GM23338 (cell line): ENCODE measurements around the gene AFAP1L1. TPM values are rescaled to one million over a fixed set of nuclear protein-coding genes. Genes with fewer than 3 reads are reported as not detected.

Source experiments
- ATAC-seq: fragments of 200-7000 bp; cut with Tn5 transposase; 3 replicates; pipeline ENCODE4 v1.9.1; 2020
- DNase-seq: peaks from one replicate; pipeline ENCODE4 v3.0.0-alpha.2; 2015; ENCODE audit warnings: low spot score
- H2AFZ ChIP-seq: fragments of 200-600 bp; sonication (generic); 2 replicates; pipeline ENCODE4 v1.8.0; 2016; ENCODE audit warnings: antibody characterized with exemption, mild to moderate bottlenecking, moderate library complexity
- H3F3A ChIP-seq: fragments of 200-600 bp; sonication (generic); replicated peaks from 2 replicates; pipeline ENCODE4 v1.8.0; 2017; ENCODE audit warnings: antibody characterized with exemption, mixed run types, low read depth
- H3K27ac ChIP-seq: fragments of 200-600 bp; sonication (generic); 2 replicates; pipeline ENCODE4 v1.6.1; 2016; ENCODE audit warnings: low read depth
- H3K27me3 ChIP-seq: fragments of 200-600 bp; sonication (generic); 2 replicates; pipeline ENCODE4 v1.8.0; 2016; ENCODE audit warnings: mild to moderate bottlenecking, mixed run types, moderate library complexity; ENCODE audit not compliant: insufficient read depth
- H3K36me3 ChIP-seq: fragments of 200-600 bp; sonication (generic); 2 replicates; pipeline ENCODE4 v1.8.0; 2016; ENCODE audit warnings: mild to moderate bottlenecking; ENCODE audit not compliant: insufficient read depth
- H3K4me1 ChIP-seq: fragments of 200-600 bp; sonication (generic); 2 replicates; pipeline ENCODE4 v1.8.0; 2016; ENCODE audit warnings: mild to moderate bottlenecking, moderate library complexity; ENCODE audit not compliant: insufficient read depth
- H3K4me2 ChIP-seq: fragments of 200-600 bp; sonication (generic); 2 replicates; pipeline ENCODE4 v1.7.1; 2017; ENCODE audit warnings: mixed run types
- H3K4me3 ChIP-seq: fragments of 200-600 bp; sonication (generic); 2 replicates; pipeline ENCODE4 v1.6.1; 2016; ENCODE audit warnings: mixed run types
- H3K79me2 ChIP-seq: fragments of 200-600 bp; sonication (generic); replicated peaks from 2 replicates; pipeline ENCODE4 v1.8.0; 2017; ENCODE audit warnings: mild to moderate bottlenecking; ENCODE audit not compliant: insufficient read depth
- H3K9me2 ChIP-seq: fragments of 200-600 bp; sonication (generic); 2 replicates; pipeline ENCODE4 v1.8.0; 2017; ENCODE audit not compliant: insufficient read depth
- H4K20me1 ChIP-seq: fragments of 200-600 bp; sonication (generic); replicated peaks from 2 replicates; pipeline ENCODE4 v1.8.0; 2017; ENCODE audit warnings: mild to moderate bottlenecking; ENCODE audit not compliant: insufficient read depth
- H3K27ac Mint-ChIP-seq: 2 replicates; pipeline ENCODE4 v1.8.0; 2020; ENCODE audit warnings: inconsistent platforms, mild to moderate bottlenecking, moderate library complexity, mixed read lengths
- H3K27me3 Mint-ChIP-seq: 3 replicates; pipeline ENCODE4 v1.8.0; 2022; ENCODE audit warnings: low read depth, mild to moderate bottlenecking, moderate library complexity, mixed read lengths, inconsistent platforms; ENCODE audit not compliant: insufficient read depth, poor library complexity
- H3K36me3 Mint-ChIP-seq: 3 replicates; pipeline ENCODE4 v1.8.0; 2021; ENCODE audit warnings: low read depth, mild to moderate bottlenecking, inconsistent platforms, moderate library complexity, mixed read lengths
- H3K4me1 Mint-ChIP-seq: 3 replicates; pipeline ENCODE4 v1.8.0; 2020; ENCODE audit warnings: mild to moderate bottlenecking, inconsistent platforms, mixed read lengths
- H3K4me3 Mint-ChIP-seq: 3 replicates; pipeline ENCODE4 v1.8.0; 2021; ENCODE audit warnings: moderate library complexity, mild to moderate bottlenecking, inconsistent platforms, mixed read lengths
- H3K9me3 Mint-ChIP-seq: 3 replicates; pipeline ENCODE4 v1.8.0; 2020; ENCODE audit warnings: moderate library complexity, mild to moderate bottlenecking, inconsistent platforms, mixed read lengths
- ETS1 ChIP-seq: IDR thresholded peaks from 2 replicates; pipeline ENCODE4 v1.6.1; 2016; ENCODE audit warnings: antibody characterized with exemption
- JUNB ChIP-seq: IDR thresholded peaks from one replicate; pipeline ENCODE4 v1.6.1; 2016; ENCODE audit warnings: antibody characterized with exemption; ENCODE audit not compliant: unreplicated experiment
- POLR2AphosphoS5 ChIP-seq: IDR thresholded peaks from 2 replicates; pipeline ENCODE4 v1.6.1; 2016; ENCODE audit warnings: antibody characterized with exemption, low read depth
- REST ChIP-seq: IDR thresholded peaks from one replicate; pipeline ENCODE4 v1.6.1; 2018; ENCODE audit warnings: antibody characterized with exemption; ENCODE audit not compliant: unreplicated experiment
- STAT1 ChIP-seq: IDR thresholded peaks from one replicate; pipeline ENCODE4 v1.6.1; 2016; ENCODE audit warnings: antibody characterized with exemption; ENCODE audit not compliant: unreplicated experiment
- ZNF114 ChIP-seq: fragments of 250-450 bp; sonication (Bioruptor Pico); IDR thresholded peaks from 2 replicates; pipeline ENCODE4 v1.5.0; 2020; ENCODE audit warnings: mild to moderate bottlenecking, moderate library complexity
- ZNF331 ChIP-seq: fragments of 250-450 bp; sonication (Bioruptor Pico); IDR thresholded peaks from 2 replicates; pipeline ENCODE4 v1.5.0; 2020; ENCODE audit warnings: low read depth, mild to moderate bottlenecking, moderate library complexity
- ZNF462 ChIP-seq: fragments of 250-450 bp; sonication (Bioruptor Pico); IDR thresholded peaks from 2 replicates; pipeline ENCODE4 v1.5.0; 2020; ENCODE audit warnings: mild to moderate bottlenecking, moderate library complexity
- polyA plus RNA-seq: library from polyadenylated mRNA; unstranded; fragments of >200 nt; fragmentation: Nextera tagmentation; extraction: Ambion mirVana; gene quantifications from 2 replicates; pipeline ENCODE4 v1.2.1, GENCODE V29; 2016
- total RNA-seq: library from RNA; depleted of rRNA; stranded (reverse); fragments of >200 nt; shearing (Covaris generic); gene quantifications from 2 replicates; pipeline ENCODE4 v1.2.3, GENCODE V29; 2014

AFAP1L1 gene
- total and polyA plus RNA-seq, 2 experiments from 2014 or later: 3.2 to 5.7 TPM

GRCh38 chr5:149304195-149305078 is 32.8 kb downstream of the AFAP1L1 start:
- Mint-ChIP-seq H3K4me3 (no peak overlapping the region), H3K36me3 (no peaks in the 10 kb centered on the region), H3K9me3 (no peaks in the 10 kb centered on the region), H3K4me1 (peaks cover under 1% of the 10 kb centered on the region; the same call in 1 of the 3 replicates), H3K27me3 (peaks cover 1% of the 10 kb centered on the region), H3K27ac (no peak overlapping the region)
- H3K27me3 ChIP-seq: no peaks in the 10 kb centered on the region
- no peaks in the 10 kb centered on the region for H3K36me3 ChIP-seq
- H3K9me2 ChIP-seq: no peaks in the 10 kb centered on the region
- no peaks in the 10 kb centered on the region for H3K79me2 ChIP-seq
- TF ChIP-seq REST: no peak
- H3K4me3 ChIP-seq: no peak overlapping the region
- H3F3A ChIP-seq: no peaks in the 10 kb centered on the region
- H4K20me1 ChIP-seq: no peaks in the 10 kb centered on the region
- H3K4me1 ChIP-seq: no peaks in the 10 kb centered on the region
- no peak for DNase-seq
- no peak overlapping the region for H3K27ac ChIP-seq
- no peak for ATAC-seq
- H2AFZ ChIP-seq: no peak overlapping the region
- no peak overlapping the region for H3K4me2 ChIP-seq

GRCh38 chr5:149309354-149309753 is 37.7 kb downstream of the AFAP1L1 start:
- no peak overlapping the region for H3K27ac ChIP-seq
- ATAC-seq (no peak), DNase-seq (no peak)
- no peak overlapping the region for H2AFZ ChIP-seq
- H3K27me3 ChIP-seq: no peaks in the 10 kb centered on the region
- no peaks in the 10 kb centered on the region for H4K20me1 ChIP-seq
- no peaks in the 10 kb centered on the region for H3K4me1 ChIP-seq
- Mint-ChIP-seq H3K36me3 (no peaks in the 10 kb centered on the region), H3K4me1 (peaks cover 16% of the 10 kb centered on the region), H3K9me3 (no peaks in the 10 kb centered on the region), H3K27ac (no peak overlapping the region), H3K4me3 (no peak overlapping the region), H3K27me3 (peaks cover 4% of the 10 kb centered on the region)
- H3K4me2 ChIP-seq: no peak overlapping the region
- H3F3A ChIP-seq: no peaks in the 10 kb centered on the region
- H3K9me2 ChIP-seq: no peaks in the 10 kb centered on the region
- no peak overlapping the region for H3K4me3 ChIP-seq
- no peaks in the 10 kb centered on the region for H3K36me3 ChIP-seq
- no peaks in the 10 kb centered on the region for H3K79me2 ChIP-seq
- TF ChIP-seq POLR2AphosphoS5: no peak
- no peak for TF ChIP-seq ZNF331 (CRISPR knock-in tag)
- TF ChIP-seq ZNF114: no peak
- TF ChIP-seq STAT1: no peak
- TF ChIP-seq ETS1: no peak
- no peak for TF ChIP-seq ZNF462
- no peak for TF ChIP-seq JUNB
